Hepatocyte (in vitro differentiated cells): ENCODE results near the gene RALB. TPM values are rescaled to one million over a fixed set of nuclear protein-coding genes. Genes with fewer than 3 reads are reported as not detected.

Experiments used
- DNase-seq: peaks from one replicate; pipeline ENCODE4 v3.0.0-alpha.2; 2016; ENCODE audit warnings: low spot score
- H2AFZ ChIP-seq: fragments of 200-600 bp; sonication (generic); 2 replicates; pipeline ENCODE4 v1.6.0; 2016; ENCODE audit warnings: antibody characterized with exemption, mild to moderate bottlenecking
- H3K27ac ChIP-seq: fragments of 200-600 bp; sonication (generic); 2 replicates; pipeline ENCODE4 v1.5.1; 2016; ENCODE audit warnings: mild to moderate bottlenecking
- H3K27me3 ChIP-seq: fragments of 200-600 bp; sonication (generic); 2 replicates; pipeline ENCODE4 v1.6.1; 2016
- H3K36me3 ChIP-seq: fragments of 200-600 bp; sonication (generic); replicated peaks from 2 replicates; pipeline ENCODE4 v1.5.1; 2016; ENCODE audit warnings: low read depth; ENCODE audit not compliant: insufficient read depth
- H3K4me1 ChIP-seq: fragments of 200-600 bp; sonication (generic); 2 replicates; pipeline ENCODE4 v1.5.1; 2016; ENCODE audit warnings: mild to moderate bottlenecking, moderate library complexity; ENCODE audit not compliant: insufficient read depth
- H3K4me2 ChIP-seq: fragments of 200-600 bp; sonication (generic); 2 replicates; pipeline ENCODE4 v1.6.0; 2016
- H3K4me3 ChIP-seq: fragments of 200-600 bp; sonication (generic); 2 replicates; pipeline ENCODE4 v1.5.1; 2016; ENCODE audit warnings: mild to moderate bottlenecking
- H3K79me2 ChIP-seq: fragments of 200-600 bp; sonication (generic); 2 replicates; pipeline ENCODE4 v1.6.0; 2017; ENCODE audit warnings: mild to moderate bottlenecking
- H3K9me2 ChIP-seq: fragments of 200-600 bp; sonication (generic); replicated peaks from 2 replicates; pipeline ENCODE4 v1.6.0; 2017; ENCODE audit warnings: mild to moderate bottlenecking; ENCODE audit not compliant: insufficient read depth
- H3K9me3 ChIP-seq: fragments of 200-600 bp; sonication (generic); 2 replicates; pipeline ENCODE4 v1.5.1; 2016; ENCODE audit warnings: low read depth, mild to moderate bottlenecking
- H4K20me1 ChIP-seq: fragments of 200-600 bp; sonication (generic); 2 replicates; pipeline ENCODE4 v1.6.0; 2016; ENCODE audit warnings: mild to moderate bottlenecking; ENCODE audit not compliant: insufficient read depth, poor library complexity, severe bottlenecking
- CTCF ChIP-seq: fragments of 200-600 bp; sonication (generic); IDR thresholded peaks from 2 replicates; pipeline ENCODE4 v1.5.1; 2016; ENCODE audit warnings: antibody characterized with exemption, mild to moderate bottlenecking; ENCODE audit not compliant: poor library complexity
- EZH2 ChIP-seq: fragments of 200-600 bp; sonication (generic); IDR thresholded peaks from 2 replicates; pipeline ENCODE4 v1.6.1; 2016; ENCODE audit warnings: antibody characterized with exemption, mild to moderate bottlenecking, borderline replicate concordance
- EZH2phosphoT487 ChIP-seq: fragments of 200-600 bp; sonication (generic); IDR thresholded peaks from one replicate; pipeline ENCODE4 v1.6.1; 2018; ENCODE audit warnings: antibody characterized with exemption, mild to moderate bottlenecking, low read depth, moderate library complexity; ENCODE audit not compliant: unreplicated experiment, severe bottlenecking
- WGBS: methylation state at CpG from one replicate; pipeline ENCODE4 v1.1.6; 2016; ENCODE audit warnings: low lambda C conversion rate; ENCODE audit errors: missing lambda C conversion rate; 5-methylcytosine and 5-hydroxymethylcytosine counted together
- polyA plus RNA-seq: library from polyadenylated mRNA; unstranded; fragments of >200 nt; fragmentation: Nextera tagmentation; extraction: Ambion mirVana; gene quantifications from 2 replicates; pipeline ENCODE4 v1.2.1, GENCODE V29; 2016
- total RNA-seq: library from RNA; depleted of rRNA; stranded (reverse); fragments of >200 nt; gene quantifications from 2 replicates; pipeline ENCODE4 v1.2.3, GENCODE V29; 2014

Gene RALB
- total and polyA plus RNA-seq, 2 experiments from 2014 or later = 68.2 to 74.4 TPM

DNA sequence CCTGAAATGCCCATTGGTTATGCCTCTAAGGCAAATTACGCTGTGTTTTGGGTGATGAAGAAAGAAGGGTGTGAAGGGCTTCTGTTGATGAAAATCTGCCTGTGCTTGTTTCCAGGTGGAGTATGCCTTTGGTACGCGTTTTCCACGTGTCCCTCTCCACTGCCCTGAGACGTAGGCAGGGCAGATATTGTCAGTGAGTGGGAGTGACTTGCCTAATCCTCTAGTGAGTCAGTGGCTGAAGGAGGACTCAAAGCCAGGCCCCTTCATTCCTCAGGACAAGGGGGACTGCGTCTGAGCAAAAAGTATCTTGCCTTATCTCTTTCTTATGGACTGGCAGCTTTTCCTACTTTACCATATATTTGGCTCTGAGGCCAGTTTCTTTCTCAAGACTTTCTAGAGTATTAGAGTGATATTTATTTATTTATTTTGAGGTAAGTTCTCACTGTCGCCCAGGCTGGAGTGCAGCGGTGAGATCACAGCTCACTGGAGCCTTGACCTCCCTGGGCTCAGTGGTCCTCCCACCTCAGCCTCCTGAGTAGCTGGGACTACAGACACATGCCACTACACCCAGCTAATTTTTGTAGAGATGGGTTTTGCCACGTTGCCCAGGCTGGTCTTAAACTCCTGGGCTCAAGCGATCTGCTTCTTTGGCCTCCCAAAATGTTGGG, 10.2 kb downstream of the RALB start:
- WGBS = 66% methylated on average over 10 of the region's 10 CpGs
- TF ChIP-seq EZH2 = no peak
- TF ChIP-seq CTCF = no peak
- TF ChIP-seq EZH2phosphoT487 = no peak
- no peaks in the 10 kb centered on the region for H3K36me3 ChIP-seq
- H3K9me2 ChIP-seq = no peaks in the 10 kb centered on the region
- peaks cover 12% of the 10 kb centered on the region for H4K20me1 ChIP-seq
- DNase-seq = no peak
- no peak overlapping the region for H3K4me2 ChIP-seq
- H3K79me2 ChIP-seq = peaks cover 87% of the 10 kb centered on the region
- peak overlapping the region; percentile 34 for H3K27ac ChIP-seq
- no peak overlapping the region for H3K4me3 ChIP-seq
- H3K4me1 ChIP-seq = no peaks in the 10 kb centered on the region
- no peaks in the 10 kb centered on the region for H3K27me3 ChIP-seq
- no peaks in the 10 kb centered on the region for H3K9me3 ChIP-seq
- no peak overlapping the region for H2AFZ ChIP-seq

DNA sequence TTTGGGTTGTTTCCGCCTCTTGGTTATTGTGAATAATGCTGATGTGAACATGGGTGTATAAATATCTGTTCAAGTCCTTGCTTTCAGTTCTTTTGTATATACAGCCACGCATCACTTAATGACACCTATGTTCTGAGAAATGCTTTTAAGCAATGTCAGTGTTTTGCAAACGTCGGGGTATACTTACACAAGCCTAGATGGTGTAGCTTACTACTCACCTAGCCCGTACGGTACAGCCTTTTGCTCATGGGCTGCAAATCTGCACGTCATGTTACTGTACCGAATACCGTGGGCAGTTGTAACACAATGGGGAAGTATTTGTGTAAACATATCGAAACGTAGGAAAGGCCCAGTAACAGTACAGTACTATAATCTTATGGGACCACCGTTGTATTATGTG, 12.4 kb downstream of the RALB start:
- H3K27ac ChIP-seq = no peak overlapping the region
- no peak overlapping the region for H2AFZ ChIP-seq
- no peak overlapping the region for H3K4me2 ChIP-seq
- H3K36me3 ChIP-seq = no peaks in the 10 kb centered on the region
- H3K4me1 ChIP-seq = no peaks in the 10 kb centered on the region
- no peak for DNase-seq
- TF ChIP-seq CTCF (no peak), EZH2phosphoT487 (no peak), EZH2 (no peak)
- no peak overlapping the region for H3K4me3 ChIP-seq
- peaks cover 96% of the 10 kb centered on the region for H3K79me2 ChIP-seq
- WGBS = 91% methylated on average over 12 of the region's 12 CpGs
- H3K9me3 ChIP-seq = no peaks in the 10 kb centered on the region
- H3K9me2 ChIP-seq = no peaks in the 10 kb centered on the region
- H4K20me1 ChIP-seq = peaks cover 12% of the 10 kb centered on the region
- no peaks in the 10 kb centered on the region for H3K27me3 ChIP-seq

DNA sequence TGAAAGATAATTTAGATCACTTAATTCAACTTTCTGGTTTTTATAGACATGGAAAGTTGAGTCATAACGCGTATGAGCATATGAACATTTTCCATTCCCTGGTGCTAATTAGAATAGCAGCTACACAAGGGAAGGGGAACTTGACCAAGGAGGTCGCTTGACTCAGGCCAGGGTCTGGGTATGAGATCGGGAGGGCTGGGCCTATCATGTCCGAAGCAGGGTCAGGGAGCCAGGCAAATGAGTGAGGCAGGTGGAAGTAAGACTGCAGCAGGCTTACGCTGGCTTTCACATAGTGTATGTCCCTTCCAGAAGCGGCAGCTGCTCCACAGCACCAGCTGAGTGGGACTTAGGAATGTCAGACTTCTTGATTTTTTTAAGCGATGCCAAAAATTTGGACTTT, 14.7 kb downstream of the RALB start:
- TF ChIP-seq EZH2 (no peak), CTCF (no peak), EZH2phosphoT487 (no peak)
- Histone ChIP-seq H3K4me3 (no peak overlapping the region), H3K9me3 (no peaks in the 10 kb centered on the region), H3K36me3 (no peaks in the 10 kb centered on the region), H3K79me2 (peaks cover 93% of the 10 kb centered on the region), H3K27ac (no peak overlapping the region), H4K20me1 (peaks cover 12% of the 10 kb centered on the region), H3K4me2 (no peak overlapping the region), H3K9me2 (no peaks in the 10 kb centered on the region), H3K4me1 (peaks cover 17% of the 10 kb centered on the region), H3K27me3 (no peaks in the 10 kb centered on the region), H2AFZ (no peak overlapping the region)
- WGBS = 96% methylated on average over 8 of the region's 8 CpGs
- no peak for DNase-seq
